HEK293T (cell line): Measurements from ENCODE around the gene MTRF1.

ENCODE experiments used
- CTBP1 ChIP-seq: fragments of 450-650 bp; IDR thresholded peaks from 2 replicates; pipeline ENCODE4 v1.6.1; 2016; ENCODE audit warnings: borderline replicate concordance
- FOXM1 ChIP-seq: fragments of 450-650 bp; IDR thresholded peaks from 2 replicates; pipeline ENCODE4 v1.6.1; 2017; ENCODE audit warnings: mild to moderate bottlenecking, borderline replicate concordance
- PKNOX1 ChIP-seq: fragments of 450-650 bp; IDR thresholded peaks from 2 replicates; pipeline ENCODE4 v1.6.1; 2016
- TARDBP ChIP-seq: fragments of 450-650 bp; IDR thresholded peaks from 2 replicates; pipeline ENCODE4 v1.6.1; 2016

GRCh38 chr13:41186481-41186880 is 76.9 kb downstream of the MTRF1 start:
- TF ChIP-seq TARDBP (no peak), CTBP1 (no peak), PKNOX1 (no peak), FOXM1 (no peak)
